ENCODE measurements around the gene VPS37B. TPM values are rescaled to one million over a fixed set of nuclear protein-coding genes. Genes with fewer than 3 reads are reported as not detected.

The VPS37B gene
- total and polyA plus RNA-seq, 10 of the 15 experiments (the other 5 are each of a cell fraction or from before 2014, with no cell fraction given) = 0.66 to 68.6 (median 39.6) TPM

DNA sequence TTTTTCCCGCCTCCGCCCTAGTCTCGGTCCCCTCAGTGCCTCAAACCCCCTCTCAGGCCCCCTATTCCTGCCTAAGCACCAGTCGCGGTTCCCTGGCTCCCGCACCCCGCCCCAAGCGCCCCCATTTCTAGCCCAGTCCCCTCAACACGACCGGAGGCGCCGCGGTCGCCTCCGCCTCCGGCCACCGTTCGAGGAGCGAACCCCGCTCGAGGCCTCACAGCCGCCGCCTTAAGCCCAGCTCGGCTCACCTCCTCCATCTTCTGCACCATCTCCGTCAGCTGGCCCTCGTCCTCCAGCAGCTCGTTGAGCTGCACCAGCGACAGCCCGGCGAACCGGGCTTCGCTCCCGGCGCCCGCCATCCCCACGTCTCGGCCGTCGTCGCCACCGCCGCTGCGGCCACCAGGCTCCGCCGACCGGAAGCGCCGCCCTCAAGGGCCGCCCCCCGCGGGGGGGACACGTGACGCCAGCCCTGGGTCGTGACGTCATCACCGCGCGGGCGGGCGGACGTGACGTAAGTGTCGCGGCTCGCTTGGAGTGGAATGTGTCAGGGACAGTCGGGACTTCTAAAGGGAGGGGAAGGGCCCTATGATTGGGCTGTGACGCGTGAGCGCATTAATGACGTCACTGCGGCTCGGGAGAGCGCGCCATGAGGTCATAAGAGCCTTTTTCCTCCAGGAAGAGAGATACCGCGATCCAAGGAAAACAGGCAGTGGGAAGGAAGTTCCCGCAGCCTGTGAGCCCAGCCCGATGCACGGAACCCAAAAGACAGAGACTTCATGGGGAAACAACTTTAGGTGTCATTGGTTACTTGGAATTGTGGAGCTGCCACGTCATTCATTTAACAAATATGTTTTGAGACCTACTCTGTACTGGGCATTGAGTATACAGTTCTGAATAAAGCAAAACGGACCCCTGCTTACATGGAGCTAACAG is at the start of gene VPS37B (continued):
- TF ChIP-seq TAF1 (IDR thresholded peaks at IDR 0.05; ENCODE audit: borderline replicate concordance, low read depth, low read length) (peak; percentile 73; the same call in 1 of the 2 replicates), RAD51 (IDR thresholded peaks at IDR 0.05) (peak; percentile 84), YBX1 (IDR thresholded peaks at IDR 0.05) (no peak)
- TF ChIP-seq, protein P1, sequence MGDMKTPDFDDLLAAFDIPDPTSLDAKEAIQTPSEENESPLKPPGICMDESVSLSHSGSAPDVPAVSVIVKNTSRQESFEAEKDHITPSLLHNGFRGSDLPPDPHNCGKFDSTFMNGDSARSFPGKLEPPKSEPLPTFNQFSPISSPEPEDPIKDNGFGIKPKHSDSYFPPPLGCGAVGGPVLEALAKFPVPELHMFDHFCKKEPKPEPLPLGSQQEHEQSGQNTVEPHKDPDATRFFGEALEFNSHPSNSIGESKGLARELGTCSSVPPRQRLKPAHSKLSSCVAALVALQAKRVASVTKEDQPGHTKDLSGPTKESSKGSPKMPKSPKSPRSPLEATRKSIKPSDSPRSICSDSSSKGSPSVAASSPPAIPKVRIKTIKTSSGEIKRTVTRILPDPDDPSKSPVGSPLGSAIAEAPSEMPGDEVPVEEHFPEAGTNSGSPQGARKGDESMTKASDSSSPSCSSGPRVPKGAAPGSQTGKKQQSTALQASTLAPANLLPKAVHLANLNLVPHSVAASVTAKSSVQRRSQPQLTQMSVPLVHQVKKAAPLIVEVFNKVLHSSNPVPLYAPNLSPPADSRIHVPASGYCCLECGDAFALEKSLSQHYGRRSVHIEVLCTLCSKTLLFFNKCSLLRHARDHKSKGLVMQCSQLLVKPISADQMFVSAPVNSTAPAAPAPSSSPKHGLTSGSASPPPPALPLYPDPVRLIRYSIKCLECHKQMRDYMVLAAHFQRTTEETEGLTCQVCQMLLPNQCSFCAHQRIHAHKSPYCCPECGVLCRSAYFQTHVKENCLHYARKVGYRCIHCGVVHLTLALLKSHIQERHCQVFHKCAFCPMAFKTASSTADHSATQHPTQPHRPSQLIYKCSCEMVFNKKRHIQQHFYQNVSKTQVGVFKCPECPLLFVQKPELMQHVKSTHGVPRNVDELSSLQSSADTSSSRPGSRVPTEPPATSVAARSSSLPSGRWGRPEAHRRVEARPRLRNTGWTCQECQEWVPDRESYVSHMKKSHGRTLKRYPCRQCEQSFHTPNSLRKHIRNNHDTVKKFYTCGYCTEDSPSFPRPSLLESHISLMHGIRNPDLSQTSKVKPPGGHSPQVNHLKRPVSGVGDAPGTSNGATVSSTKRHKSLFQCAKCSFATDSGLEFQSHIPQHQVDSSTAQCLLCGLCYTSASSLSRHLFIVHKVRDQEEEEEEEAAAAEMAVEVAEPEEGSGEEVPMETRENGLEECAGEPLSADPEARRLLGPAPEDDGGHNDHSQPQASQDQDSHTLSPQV (IDR thresholded peaks at IDR 0.05) = peak; percentile 92; the same call in 1 of the 2 replicates
- TF ChIP-seq, protein P2, sequence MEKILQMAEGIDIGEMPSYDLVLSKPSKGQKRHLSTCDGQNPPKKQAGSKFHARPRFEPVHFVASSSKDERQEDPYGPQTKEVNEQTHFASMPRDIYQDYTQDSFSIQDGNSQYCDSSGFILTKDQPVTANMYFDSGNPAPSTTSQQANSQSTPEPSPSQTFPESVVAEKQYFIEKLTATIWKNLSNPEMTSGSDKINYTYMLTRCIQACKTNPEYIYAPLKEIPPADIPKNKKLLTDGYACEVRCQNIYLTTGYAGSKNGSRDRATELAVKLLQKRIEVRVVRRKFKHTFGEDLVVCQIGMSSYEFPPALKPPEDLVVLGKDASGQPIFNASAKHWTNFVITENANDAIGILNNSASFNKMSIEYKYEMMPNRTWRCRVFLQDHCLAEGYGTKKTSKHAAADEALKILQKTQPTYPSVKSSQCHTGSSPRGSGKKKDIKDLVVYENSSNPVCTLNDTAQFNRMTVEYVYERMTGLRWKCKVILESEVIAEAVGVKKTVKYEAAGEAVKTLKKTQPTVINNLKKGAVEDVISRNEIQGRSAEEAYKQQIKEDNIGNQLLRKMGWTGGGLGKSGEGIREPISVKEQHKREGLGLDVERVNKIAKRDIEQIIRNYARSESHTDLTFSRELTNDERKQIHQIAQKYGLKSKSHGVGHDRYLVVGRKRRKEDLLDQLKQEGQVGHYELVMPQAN (conservative IDR thresholded peaks at IDR 0.05) = peak; percentile 69

Data from GM12878 (cell line).